ENCODE measurements around the gene MEF2C. TPM values are rescaled to one million over a fixed set of nuclear protein-coding genes. Genes with fewer than 3 reads are reported as not detected.
"Not testable (repeated sequence)": the region's sequence is repeated elsewhere in the genome, so short reads cannot be mapped to it uniquely, and the experiment has no call there.

Gene MEF2C
- 91.5 and 122 TPM in 2 replicates for total RNA-seq

DNA sequence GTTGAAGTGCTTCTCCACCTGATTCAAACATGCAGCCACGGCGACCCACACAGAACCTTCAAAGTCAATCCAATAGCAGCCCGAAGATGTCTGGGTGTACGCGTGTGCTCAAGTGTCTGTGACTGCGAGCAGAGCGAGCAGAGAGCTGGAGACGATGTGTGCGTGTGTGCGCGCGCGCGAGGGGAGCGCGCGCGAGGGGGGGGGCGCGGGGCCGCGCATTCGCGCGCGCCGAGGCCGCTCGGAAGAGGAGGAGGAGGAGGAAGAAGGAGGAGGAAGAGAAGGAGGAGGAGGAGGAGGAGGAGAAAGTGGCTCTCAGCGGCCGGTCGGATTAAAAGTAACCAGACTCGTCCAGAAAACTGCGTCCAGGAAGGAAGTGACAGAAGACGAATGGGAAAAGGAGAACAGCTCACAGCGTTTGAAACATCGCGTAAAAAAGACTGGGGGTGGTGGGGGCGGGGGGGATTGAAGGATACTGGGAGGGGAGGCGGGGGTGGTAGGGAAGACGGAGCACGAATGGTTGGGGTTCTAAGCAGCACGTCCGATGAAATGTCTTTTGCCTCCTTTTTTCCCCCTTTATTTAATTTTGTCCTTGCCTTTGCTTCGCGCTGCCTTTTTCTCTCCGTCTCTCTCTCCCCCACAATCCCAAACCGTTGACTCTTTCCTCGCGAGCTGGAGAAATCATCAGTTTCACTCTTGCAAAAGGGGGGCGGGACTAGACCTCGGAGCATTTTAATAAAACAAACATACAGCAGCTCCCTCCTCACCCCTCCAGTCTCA is at the start of gene MEF2C:
Gene MEF2C, minus strand, starts transcription at position 126 of the 777 bp plus-strand sequence. CDS start 59,396 bp downstream, outside the sequence.
- DNase-seq (ENCODE audit: low read depth in 2 of 2) = peak; percentile 90 to 97

DNA sequence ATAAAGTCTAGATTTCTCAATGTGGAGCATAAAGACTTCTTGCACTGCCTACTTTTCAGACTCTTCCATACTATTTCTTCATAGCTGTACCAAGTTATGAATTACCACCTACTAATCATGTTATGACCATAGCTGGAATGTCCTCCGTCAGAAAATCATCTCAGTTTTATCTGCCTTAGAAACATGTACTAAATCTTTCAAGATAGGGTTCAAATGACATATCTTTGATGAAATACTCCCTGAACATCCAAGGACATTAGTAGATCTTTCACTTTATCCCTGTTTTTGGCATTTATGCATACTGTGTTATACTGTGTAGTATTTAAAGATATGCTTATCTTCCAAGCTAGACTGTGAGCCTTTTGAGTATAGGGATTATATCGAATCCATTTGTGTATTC is 49.6 kb upstream of the MEF2C start:
- DNase-seq (ENCODE audit: low read depth in 2 of 2) = no peak

DNA sequence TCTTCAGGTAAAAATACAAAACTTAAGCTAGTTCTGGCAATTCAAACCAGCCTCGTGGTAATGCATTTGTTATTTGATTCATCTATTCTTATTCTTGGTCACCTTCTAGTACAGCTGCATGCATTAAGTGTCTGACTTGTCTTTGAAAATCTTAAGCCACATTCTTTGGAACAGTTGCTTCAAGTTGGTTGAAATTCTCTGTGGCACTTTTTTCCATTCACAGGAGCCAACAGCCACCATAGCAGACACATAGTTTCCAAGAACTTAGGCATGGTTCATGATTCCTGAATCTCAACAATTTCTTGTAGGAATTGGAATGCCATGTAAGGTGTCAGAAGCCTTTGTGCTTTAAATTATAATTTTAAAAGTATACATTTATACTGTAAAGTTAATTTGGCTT is 47.4 kb upstream of the MEF2C start:
- DNase-seq (ENCODE audit: low read depth in 2 of 2) = no peak

- no peak for DNase-seq (ENCODE audit: low read depth in 2 of 2)
These were observed 46.4 kb upstream of the MEF2C start for GRCh38 chr5:88929385-88929784.

- no peak for DNase-seq (ENCODE audit: low read depth in 2 of 2)
These were observed 43.8 kb upstream of the MEF2C start for GRCh38 chr5:88926774-88927173.

DNA sequence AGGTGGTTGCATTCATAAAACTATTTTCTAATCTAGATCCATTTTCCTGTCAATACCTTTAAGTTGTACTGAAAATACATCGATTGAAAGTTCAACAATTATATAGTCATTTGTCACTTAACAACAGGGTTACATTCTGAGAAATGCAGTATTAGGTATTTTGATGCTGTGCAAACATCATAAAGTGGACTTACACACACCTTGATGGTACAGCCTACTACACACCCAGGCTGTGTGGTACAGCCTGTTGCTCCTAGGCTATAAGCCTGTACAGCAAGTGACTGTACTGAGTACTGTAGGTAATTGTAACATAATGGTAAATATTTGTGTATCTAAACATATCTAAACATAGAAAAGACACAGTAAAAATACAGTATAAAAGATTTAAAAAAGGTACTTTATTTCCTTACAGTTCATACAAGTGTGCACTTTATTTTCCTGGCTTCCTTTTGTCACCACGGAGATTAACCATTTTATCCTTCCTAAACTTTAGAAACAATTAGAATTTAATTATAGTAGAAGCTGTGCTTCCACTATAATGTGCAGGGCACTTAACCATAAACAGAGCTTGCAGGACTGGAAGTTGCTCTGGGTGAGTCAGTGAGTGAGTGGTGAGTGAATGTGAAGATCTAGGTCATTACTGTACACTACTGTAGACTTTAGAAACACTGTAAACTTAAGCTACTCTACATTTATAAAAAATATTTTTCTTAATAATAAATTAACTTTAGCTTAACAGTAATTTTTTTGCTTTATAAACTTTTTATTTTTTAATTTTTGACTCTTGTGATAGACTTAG is 42.9 kb upstream of the MEF2C start:
- peak in 1 of 2 donors; percentile 7 for DNase-seq (ENCODE audit: low read depth in 2 of 2)

DNA sequence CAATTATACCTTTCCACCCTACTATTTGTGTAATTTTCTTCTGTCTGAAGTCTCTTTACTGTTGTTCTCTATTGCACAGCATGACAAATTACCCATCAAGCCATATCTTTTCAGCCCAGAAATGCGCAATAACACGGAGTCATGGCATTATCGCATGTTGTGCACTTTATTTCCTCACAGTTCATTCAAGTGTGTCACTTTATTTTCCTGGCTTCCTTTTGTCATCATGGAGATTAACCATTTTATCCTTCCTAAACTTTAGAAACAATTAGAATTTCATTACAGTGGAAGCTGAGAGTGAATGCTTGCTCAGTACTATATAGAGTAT is 41.3 kb upstream of the MEF2C start:
- no peak for DNase-seq (ENCODE audit: low read depth in 2 of 2)

DNA sequence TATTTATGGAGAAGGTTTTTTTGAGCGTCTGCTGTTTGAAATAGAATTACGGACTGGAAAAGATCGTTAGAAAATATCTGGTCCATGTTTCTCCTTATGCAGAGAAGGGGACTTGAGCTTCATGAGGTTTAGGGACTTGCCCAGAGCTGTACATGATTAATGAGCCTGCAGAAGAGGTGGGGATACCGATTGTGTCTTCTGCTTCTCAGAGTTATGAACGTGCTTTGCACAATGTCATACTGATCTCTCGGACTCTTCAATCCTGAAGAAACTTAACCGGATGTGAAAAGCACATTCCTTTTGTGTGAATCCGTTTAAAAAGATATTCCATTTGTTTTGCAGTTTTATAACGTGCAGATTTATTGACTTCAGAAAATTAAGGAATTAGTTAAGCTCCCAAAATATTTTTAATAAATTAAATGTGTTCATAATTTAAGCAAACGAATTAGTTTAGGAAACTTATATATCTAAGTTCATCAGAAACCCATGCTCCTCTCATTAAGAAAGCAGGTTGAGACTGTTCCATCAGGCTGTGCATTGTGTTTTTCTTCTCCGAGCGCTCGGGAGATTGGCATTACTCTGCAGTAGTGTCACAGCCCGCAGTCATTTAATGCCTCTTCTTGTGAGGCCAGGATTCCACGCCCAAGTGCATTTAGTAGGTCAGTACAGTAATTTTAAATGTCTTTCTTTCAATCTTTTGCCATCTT is 40.8 kb upstream of the MEF2C start:
- peak in 1 of 2 donors; percentile 2 for DNase-seq (ENCODE audit: low read depth in 2 of 2)

GRCh38 chr5:88912743-88913142 is 29.8 kb upstream of the MEF2C start:
- DNase-seq (ENCODE audit: low read depth in 2 of 2) = not testable (repeated sequence)

GRCh38 chr5:88911059-88911572 is 28.1 kb upstream of the MEF2C start:
- DNase-seq (ENCODE audit: low read depth in 2 of 2) = not testable (repeated sequence)

- DNase-seq (ENCODE audit: low read depth in 2 of 2) = not testable (repeated sequence)
These were observed 21.5 kb upstream of the MEF2C start for GRCh38 chr5:88904478-88904877.

DNA sequence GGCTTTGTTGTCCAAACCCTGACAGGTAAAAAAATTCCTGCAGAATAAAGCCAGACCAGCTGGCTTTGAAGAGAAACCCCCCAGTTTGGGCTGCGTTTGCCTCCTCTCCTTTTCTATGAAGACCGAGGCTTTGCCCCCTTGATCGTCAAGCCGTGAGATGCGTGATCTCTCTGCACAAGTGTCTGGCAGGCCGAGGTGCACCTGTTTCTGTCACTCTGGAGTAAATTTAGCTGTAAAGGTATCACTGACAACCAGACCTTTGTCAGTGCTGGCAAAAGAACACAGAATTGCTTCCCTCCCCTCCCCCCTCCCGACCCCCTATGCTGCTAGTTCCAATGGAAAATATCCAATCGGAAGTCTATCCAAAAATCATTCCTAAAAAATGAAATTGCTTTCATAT is 21.0 kb upstream of the MEF2C start:
- not testable (repeated sequence) for DNase-seq (ENCODE audit: low read depth in 2 of 2)

- DNase-seq (ENCODE audit: low read depth in 2 of 2) = not testable (repeated sequence)
These were observed 18.1 kb upstream of the MEF2C start for GRCh38 chr5:88901077-88901476.

GRCh38 chr5:88899096-88899737 is 16.2 kb upstream of the MEF2C start:
- no peak for DNase-seq (ENCODE audit: low read depth in 2 of 2)

- no peak for DNase-seq (ENCODE audit: low read depth in 2 of 2)
These were observed 14.8 kb upstream of the MEF2C start for GRCh38 chr5:88897748-88898147.

GRCh38 chr5:88895681-88896501 is 12.9 kb upstream of the MEF2C start:
- DNase-seq (ENCODE audit: low read depth in 2 of 2) = no peak

DNA sequence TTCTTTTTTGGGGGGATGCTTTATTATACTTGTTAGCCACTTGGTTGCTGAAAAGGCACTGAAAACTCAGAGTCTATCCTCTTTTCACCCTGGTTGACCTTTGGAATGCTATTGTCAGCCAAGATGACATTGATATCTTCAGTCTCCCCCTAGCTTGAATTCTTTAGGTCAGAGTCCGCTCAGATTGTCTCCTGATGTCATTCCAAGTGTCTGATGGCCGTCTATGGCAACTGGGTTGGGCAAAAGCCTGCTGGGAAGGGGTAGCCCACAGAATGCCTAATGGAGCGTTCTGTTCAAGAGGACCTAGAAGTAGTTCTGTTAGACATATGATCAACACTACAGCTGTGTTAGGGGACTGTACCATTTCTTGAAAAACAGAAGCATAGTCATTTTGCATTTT is 9.7 kb upstream of the MEF2C start:
- no peak for DNase-seq (ENCODE audit: low read depth in 2 of 2)

- DNase-seq (ENCODE audit: low read depth in 2 of 2) = peak in 1 of 2 donors; percentile 43
These were observed 7.2 kb upstream of the MEF2C start for GRCh38 chr5:88890070-88890781.

- DNase-seq (ENCODE audit: low read depth in 2 of 2) = peak; percentile 72 to 75
These were observed 6.4 kb upstream of the MEF2C start for GRCh38 chr5:88889189-88890069.

Measured in lung microvascular endothelial cell (primary cell).